Lower lobe of right lung (tissue), 2 donors: ENCODE results near the gene PCDHB1. TPM values are rescaled to one million over a fixed set of nuclear protein-coding genes. Genes with fewer than 3 reads are reported as not detected.
A peak's percentile ranks its signal among the peaks of the same experiment; 100 is the strongest.
"Not testable (repeated sequence)": the region's sequence is repeated elsewhere in the genome, so short reads cannot be mapped to it uniquely, and the experiment has no call there.

Experiments
- ATAC-seq, 2 donors: fragments of 200-7000 bp; cut with Tn5 transposase; one replicate each; pipeline ENCODE4 v1.9.1; 2020 to 2022; ENCODE audit warnings: mild to moderate bottlenecking in 2 of 2, moderate library complexity in 2 of 2
- DNase-seq: peaks from one replicate; pipeline ENCODE4 v3.0.0-alpha.2; 2020
- H3K27ac ChIP-seq: fragments of 200-600 bp; one replicate; pipeline ENCODE4 v1.8.0; 2022
- H3K27me3 ChIP-seq: fragments of 200-600 bp; one replicate; pipeline ENCODE4 v1.8.0; 2022; ENCODE audit warnings: low read depth
- H3K36me3 ChIP-seq: fragments of 200-600 bp; one replicate; pipeline ENCODE4 v1.8.0; 2022; ENCODE audit warnings: mild to moderate bottlenecking
- H3K4me1 ChIP-seq: fragments of 200-600 bp; one replicate; pipeline ENCODE4 v1.8.0; 2022
- H3K4me3 ChIP-seq: fragments of 200-600 bp; one replicate; pipeline ENCODE4 v1.8.0; 2022; ENCODE audit warnings: mild to moderate bottlenecking
- H3K9me3 ChIP-seq: fragments of 200-600 bp; one replicate; pipeline ENCODE4 v1.8.0; 2022
- CTCF ChIP-seq: fragments of 200-600 bp; IDR thresholded peaks from one replicate; pipeline ENCODE4 v1.8.0; 2022; ENCODE audit warnings: antibody characterized with exemption, mild to moderate bottlenecking
- intact Hi-C: fragments of 100-400 bp; cut with DNase I; formaldehyde crosslinking; loops from one replicate; pipeline ENCODE4 v1.11.0; 2022
- total RNA-seq: library from RNA; stranded (reverse); fragmentation: NEBNext Ultra II Directional; extraction: Animal tissue kit (Norgen Biotek cat#: 25700); gene quantifications from one replicate; pipeline ENCODE4 v1.2.1, GENCODE V29; 2021
- donor health status: DM: no; HTN: yes; CAD: no; lungs with severe emphysema.

PCDHB1 gene
- total RNA-seq, 1 donor from 2014 or later = 0.15 TPM

DNA sequence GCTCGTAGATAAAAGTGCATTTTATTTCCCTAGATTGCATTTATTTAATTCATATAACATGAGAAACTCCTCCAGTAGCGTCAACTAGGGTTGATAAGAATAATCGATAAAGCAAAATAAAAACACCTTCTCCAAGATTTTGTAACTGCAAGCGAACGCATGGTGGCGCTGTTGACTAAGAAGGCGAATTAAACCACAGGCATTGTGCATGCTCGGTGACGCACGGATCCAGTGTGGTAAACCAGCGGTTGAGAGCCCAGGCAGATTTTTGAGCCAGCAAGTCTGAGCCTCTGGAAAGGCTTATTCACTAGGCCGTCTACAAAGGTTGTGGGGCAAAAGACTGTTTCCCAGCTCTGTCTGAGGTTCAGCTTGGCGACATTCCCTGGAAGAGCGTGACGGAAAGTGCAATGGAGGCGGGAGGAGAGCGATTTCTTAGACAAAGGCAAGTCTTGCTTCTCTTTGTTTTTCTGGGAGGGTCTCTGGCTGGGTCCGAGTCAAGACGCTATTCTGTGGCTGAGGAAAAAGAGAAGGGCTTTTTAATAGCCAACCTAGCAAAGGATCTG lies 49.1 kb downstream of the PCDHB1 start, which contains the start of gene PCDHB3:
Gene PCDHB3, plus strand, starts transcription at position 231 of the 563 bp plus-strand sequence. Its CDS starts 177 bp downstream, at position 408.
- intact Hi-C loops = no loop called here
- no peaks in the 10 kb centered on the region for H3K4me1 ChIP-seq
- peak within 1 kb of the TSS; percentile 16 for H3K4me3 ChIP-seq
- H3K9me3 ChIP-seq = peaks cover 30% of the 10 kb centered on the region
- no peak for ATAC-seq
- no peak within 1 kb of the TSS for H3K27ac ChIP-seq
- no peaks in the 10 kb centered on the region for H3K36me3 ChIP-seq
- TF ChIP-seq CTCF = no peak
- peak; percentile 45 for DNase-seq
- H3K27me3 ChIP-seq = no peaks in the 10 kb centered on the region

GRCh38 chr5:141101059-141101458 lies 49.9 kb downstream of the PCDHB1 start:
- Histone ChIP-seq H3K4me1 (no peaks in the 10 kb centered on the region), H3K4me3 (peak overlapping the region; percentile 16), H3K27ac (no peak overlapping the region), H3K36me3 (no peaks in the 10 kb centered on the region), H3K27me3 (no peaks in the 10 kb centered on the region), H3K9me3 (peaks cover 36% of the 10 kb centered on the region)
- intact Hi-C loops = no loop called here
- no peak for ATAC-seq
- DNase-seq = peak; percentile 23
- no peak for TF ChIP-seq CTCF

DNA sequence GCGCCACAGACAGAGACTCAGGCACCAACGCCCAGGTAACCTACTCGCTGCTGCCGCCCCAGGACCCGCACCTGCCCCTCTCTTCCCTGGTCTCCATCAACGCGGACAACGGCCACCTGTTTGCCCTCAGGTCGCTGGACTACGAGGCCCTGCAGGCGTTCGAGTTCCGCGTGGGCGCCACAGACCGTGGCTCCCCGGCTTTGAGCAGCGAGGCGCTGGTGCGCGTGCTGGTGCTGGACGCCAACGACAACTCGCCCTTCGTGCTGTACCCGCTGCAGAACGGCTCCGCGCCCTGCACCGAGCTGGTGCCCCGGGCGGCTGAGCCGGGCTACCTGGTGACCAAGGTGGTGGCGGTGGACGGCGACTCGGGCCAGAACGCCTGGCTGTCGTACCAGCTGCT lies 50.9 kb downstream of the PCDHB1 start:
- H3K27me3 ChIP-seq, ATAC-seq, H3K4me1 ChIP-seq, H3K36me3 ChIP-seq, H3K27ac ChIP-seq, H3K4me3 ChIP-seq, DNase-seq, intact Hi-C loops: not testable (repeated sequence)
- H3K9me3 ChIP-seq = peaks cover 36% of the 10 kb centered on the region

DNA sequence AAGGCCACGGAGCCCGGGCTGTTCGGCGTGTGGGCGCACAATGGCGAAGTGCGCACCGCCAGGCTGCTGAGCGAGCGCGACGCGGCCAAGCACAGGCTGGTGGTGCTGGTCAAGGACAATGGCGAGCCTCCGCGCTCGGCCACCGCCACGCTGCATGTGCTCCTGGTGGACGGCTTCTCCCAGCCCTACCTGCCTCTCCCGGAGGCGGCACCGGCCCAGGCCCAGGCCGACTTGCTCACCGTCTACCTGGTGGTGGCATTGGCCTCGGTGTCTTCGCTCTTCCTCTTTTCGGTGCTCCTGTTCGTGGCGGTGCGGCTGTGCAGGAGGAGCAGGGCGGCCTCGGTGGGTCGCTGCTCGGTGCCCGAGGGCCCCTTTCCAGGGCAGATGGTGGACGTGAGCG lies 51.3 kb downstream of the PCDHB1 start:
- H3K4me1 ChIP-seq, H3K36me3 ChIP-seq, ATAC-seq, H3K27ac ChIP-seq, H3K27me3 ChIP-seq, intact Hi-C loops, H3K4me3 ChIP-seq: not testable (repeated sequence)
- H3K9me3 ChIP-seq = peaks cover 36% of the 10 kb centered on the region
- DNase-seq = peak; percentile 22

DNA sequence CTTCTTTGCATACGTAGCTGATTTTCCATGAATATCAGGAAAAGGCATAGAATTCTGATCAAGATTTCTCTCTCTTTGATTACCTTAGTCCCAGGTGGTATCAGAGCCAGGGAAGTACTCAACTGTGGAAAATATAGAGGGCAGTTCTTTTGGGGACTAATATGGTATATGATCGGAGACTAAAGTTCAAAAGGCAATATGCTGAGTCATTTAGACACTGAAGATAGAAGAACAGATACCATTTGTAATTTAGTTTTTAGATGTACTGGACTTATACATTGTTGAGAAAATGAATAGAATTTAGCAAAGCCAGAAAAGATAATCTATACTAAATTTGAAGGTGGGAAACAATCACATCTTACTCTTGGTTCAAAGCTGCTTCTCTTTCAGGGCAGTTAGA lies 54.2 kb downstream of the PCDHB1 start:
- intact Hi-C loops = no loop called here
- no peak for TF ChIP-seq CTCF
- Histone ChIP-seq H3K27ac (no peak overlapping the region), H3K4me3 (no peak overlapping the region), H3K27me3 (no peaks in the 10 kb centered on the region), H3K4me1 (no peaks in the 10 kb centered on the region), H3K36me3 (no peaks in the 10 kb centered on the region), H3K9me3 (peaks cover 21% of the 10 kb centered on the region)
- ATAC-seq (no peak), DNase-seq (no peak)

Other genes starting within 250 kb of the PCDHB1 start
- gene PCDHA4, start 244.3 kb upstream of the PCDHB1 start, total RNA-seq = 0.59 TPM
- gene PCDHA5, start 229.8 kb upstream of the PCDHB1 start, total RNA-seq = 0.18 TPM
- 0.50 TPM for gene PCDHA6, start 223.4 kb upstream of the PCDHB1 start, total RNA-seq
- gene PCDHA7, start 217.1 kb upstream of the PCDHB1 start, total RNA-seq = 0.15 TPM
- gene PCDHA8, start 210.2 kb upstream of the PCDHB1 start, total RNA-seq = 0.38 TPM
- gene PCDHA9, start 203.0 kb upstream of the PCDHB1 start, total RNA-seq = 0.32 TPM
- gene PCDHA10, start 195.5 kb upstream of the PCDHB1 start, total RNA-seq = 1.5 TPM
- gene PCDHA11, start 182.4 kb upstream of the PCDHB1 start, total RNA-seq = 0.38 TPM
- 6.6 TPM for gene PCDHA12, start 176.1 kb upstream of the PCDHB1 start, total RNA-seq
- 0.97 TPM for gene PCDHA13, start 169.2 kb upstream of the PCDHB1 start, total RNA-seq
- gene PCDHAC1, start 125.1 kb upstream of the PCDHB1 start, total RNA-seq = 3.1 TPM
- 5.8 TPM for gene PCDHAC2, start 84.9 kb upstream of the PCDHB1 start, total RNA-seq
- 5.6 TPM for gene PCDHB2, start 43.2 kb downstream of the PCDHB1 start, total RNA-seq
- gene PCDHB3, start 49.1 kb downstream of the PCDHB1 start, total RNA-seq = 1.5 TPM
- gene PCDHB4, start 70.4 kb downstream of the PCDHB1 start, total RNA-seq = 2.2 TPM
- gene PCDHB5, start 83.8 kb downstream of the PCDHB1 start, total RNA-seq = 1.8 TPM
- gene PCDHB6, start 98.7 kb downstream of the PCDHB1 start, total RNA-seq = 0.41 TPM
- gene PCDHB7, start 121.3 kb downstream of the PCDHB1 start, total RNA-seq = 1.9 TPM
- 2.6 TPM for gene PCDHB8, start 126.4 kb downstream of the PCDHB1 start, total RNA-seq
- gene PCDHB16, start 131.0 kb downstream of the PCDHB1 start, total RNA-seq = 2.6 TPM
- gene PCDHB9, start 135.8 kb downstream of the PCDHB1 start, total RNA-seq = 3.0 TPM
- 2.0 TPM for gene PCDHB10, start 141.0 kb downstream of the PCDHB1 start, total RNA-seq
- 2.7 TPM for gene PCDHB11, start 148.3 kb downstream of the PCDHB1 start, total RNA-seq
- 1.7 TPM for gene PCDHB12, start 157.3 kb downstream of the PCDHB1 start, total RNA-seq
- 2.9 TPM for gene PCDHB13, start 162.5 kb downstream of the PCDHB1 start, total RNA-seq
- gene PCDHB14, start 172.0 kb downstream of the PCDHB1 start, total RNA-seq = 2.1 TPM
- gene PCDHB15, start 194.0 kb downstream of the PCDHB1 start, total RNA-seq = 2.8 TPM